Body of pancreas (tissue), 4 donors: ENCODE results near the gene FOXL3. TPM values are rescaled to one million over a fixed set of nuclear protein-coding genes. Genes with fewer than 3 reads are reported as not detected.

ENCODE experiments used
- ATAC-seq: fragments of 150-250 bp; one replicate; pipeline ENCODE4 v1.9.1; 2016
- DNase-seq, 4 donors: peaks; one replicate each; pipeline ENCODE4 v3.0.0-alpha.2; 2019
- H3K27ac ChIP-seq, 4 donors: fragments of 200-600 bp; sonication (generic); 1 replicate in 3 of 4; 2 replicates in 1 of 4; pipeline versions ENCODE4 v1.5.1 to v1.6.1; 2016 to 2019; ENCODE audit warnings: mild to moderate bottlenecking in 1 of 4, mixed read lengths in 1 of 4, moderate library complexity in 1 of 4
- H3K27me3 ChIP-seq, 2 donors: fragments of 200-600 bp; sonication (generic); one replicate each; pipeline ENCODE4 v1.6.0; 2016; ENCODE audit warnings: mild to moderate bottlenecking in 1 of 2
- H3K36me3 ChIP-seq, 2 donors: fragments of 200-600 bp; sonication (generic); replicated peaks in 1 of 2; 2 replicates each; pipeline ENCODE4 v1.5.1; 2016; ENCODE audit warnings: low read depth in 2 of 2; ENCODE audit not compliant: insufficient read depth in 1 of 2
- H3K4me1 ChIP-seq: fragments of 200-600 bp; sonication (generic); one replicate; pipeline ENCODE4 v1.6.0; 2016
- H3K4me3 ChIP-seq, 2 donors: fragments of 200-600 bp; sonication (generic); 1 replicate in 1 of 2; 2 replicates in 1 of 2; pipeline ENCODE4 v1.5.1; 2016 to 2019
- H3K9me3 ChIP-seq, 3 donors: fragments of 200-600 bp; sonication (generic); 1 replicate in 2 of 3; 2 replicates in 1 of 3; pipeline ENCODE4 v1.5.1; 2016
- CTCF ChIP-seq, 7 experiments: fragments of 450-650 bp in 4 of 7; fragments of 200-600 bp in 3 of 7; sonication (generic) in 3 of 7; IDR thresholded peaks; one replicate each; pipeline ENCODE4 v1.5.1; 2016 to 2019; ENCODE audit warnings: antibody characterized with exemption in 7 of 7
- POLR2A ChIP-seq, 3 donors: fragments of 450-650 bp; IDR thresholded peaks; one replicate each; pipeline ENCODE4 v1.6.1; 2016; ENCODE audit warnings: antibody characterized with exemption in 3 of 3, mild to moderate bottlenecking in 2 of 3
- WGBS, 2 donors: methylation state at CpG; one replicate each; pipeline ENCODE4 v1.1.5; 2017; 5-methylcytosine and 5-hydroxymethylcytosine counted together
- intact Hi-C: fragments of 100-400 bp; cut with DNase I; formaldehyde crosslinking; loops from one replicate; pipeline ENCODE4 v1.15.1; 2023
- total RNA-seq, 2 donors: library from RNA; depleted of rRNA; stranded (reverse); fragments of >200 nt; gene quantifications; one replicate each; pipeline ENCODE4 v1.1.0, GENCODE V29; 2016

Gene FOXL3
- total RNA-seq, 2 donors from 2014 or later = not detected

GRCh38 chr7:299169-299568 is 9.2 kb downstream of the FOXL3 start:
- Histone ChIP-seq H3K4me1 (no peaks in the 10 kb centered on the region), H3K36me3 (no peaks in the 10 kb centered on the region), H3K27ac (no peak overlapping the region), H3K27me3 (peaks cover 0 to 4% of the 10 kb centered on the region in 2 donors), H3K4me3 (no peak overlapping the region), H3K9me3 (no peaks in the 10 kb centered on the region)
- TF ChIP-seq POLR2A (IDR thresholded peaks at IDR 0.05) (no peak), CTCF (IDR thresholded peaks at IDR 0.05) (no peak)
- ATAC-seq (no peak), DNase-seq (no peak)
- WGBS, 2 donors = 86 to 89% methylated on average over 13 to 15 of the region's 15 CpGs
- intact Hi-C loops = loop anchor here (10.0 kb wide), 1 partner anchor 56 kb away; no protein-coding TSS in a partner anchor

- WGBS, 2 donors = 80 to 87% methylated on average over 11 to 16 of the region's 16 CpGs
- ATAC-seq = no peak
Observed at GRCh38 chr7:299628-300027, 9.7 kb downstream of the FOXL3 start.

GRCh38 chr7:300048-300447 is 10.1 kb downstream of the FOXL3 start:
- 88 to 90% methylated on average over 5 to 10 of the region's 10 CpGs for WGBS, 2 donors
- H3K36me3 ChIP-seq = no peaks in the 10 kb centered on the region
- ATAC-seq (no peak), DNase-seq (no peak)
- no peaks in the 10 kb centered on the region for H3K4me1 ChIP-seq
- no peak overlapping the region for H3K27ac ChIP-seq
- intact Hi-C loops = no loop called here
- no peaks in the 10 kb centered on the region for H3K9me3 ChIP-seq
- no peaks in the 10 kb centered on the region for H3K27me3 ChIP-seq
- H3K4me3 ChIP-seq = no peak overlapping the region
- TF ChIP-seq CTCF (IDR thresholded peaks at IDR 0.05) (no peak), POLR2A (IDR thresholded peaks at IDR 0.05) (no peak)

More at GRCh38 chr7:299628-300027, 9.7 kb downstream of the FOXL3 start:
- Histone ChIP-seq H3K36me3 (no peaks in the 10 kb centered on the region), H3K4me3 (no peak overlapping the region), H3K9me3 (no peaks in the 10 kb centered on the region), H3K27me3 (no peaks in the 10 kb centered on the region), H3K4me1 (no peaks in the 10 kb centered on the region), H3K27ac (no peak overlapping the region)
- no peak for DNase-seq
- TF ChIP-seq POLR2A (IDR thresholded peaks at IDR 0.05) (no peak), CTCF (IDR thresholded peaks at IDR 0.05) (no peak)
- intact Hi-C loops = loop anchor here (10.0 kb wide), 1 partner anchor 55 kb away; no protein-coding TSS in a partner anchor

- H3K9me3 ChIP-seq = no peaks in the 10 kb centered on the region
- TF ChIP-seq POLR2A (IDR thresholded peaks at IDR 0.05) (no peak), CTCF (IDR thresholded peaks at IDR 0.05) (no peak)
- ATAC-seq = no peak
- intact Hi-C loops = no loop called here
- no peak overlapping the region for H3K4me3 ChIP-seq
- no peaks in the 10 kb centered on the region for H3K36me3 ChIP-seq
- H3K4me1 ChIP-seq = no peaks in the 10 kb centered on the region
- no peak overlapping the region for H3K27ac ChIP-seq
- no peak for DNase-seq
- 78 to 83% methylated on average over 13 of the region's 13 CpGs for whole genome bisulfite sequencing, 2 donors
- no peaks in the 10 kb centered on the region for H3K27me3 ChIP-seq
Observed at GRCh38 chr7:300546-301290, 10.7 kb downstream of the FOXL3 start.
